GM23248 (cell line): ENCODE results near the gene TTC21B.

Source experiments
- EZH2 ChIP-seq: fragments of 200-600 bp; sonication (generic); IDR thresholded peaks from 2 replicates; pipeline ENCODE4 v1.6.1; 2018; ENCODE audit warnings: antibody characterized with exemption, mild to moderate bottlenecking; ENCODE audit not compliant: insufficient read depth, poor library complexity, severe bottlenecking
- EZH2phosphoT487 ChIP-seq: fragments of 200-600 bp; sonication (generic); IDR thresholded peaks from 2 replicates; pipeline ENCODE4 v1.6.1; 2018; ENCODE audit warnings: antibody characterized with exemption, moderate library complexity, mild to moderate bottlenecking, low read depth; ENCODE audit not compliant: insufficient read depth

GRCh38 chr2:165927353-165927752 lies 26.2 kb downstream of the TTC21B start:
- no peak for TF ChIP-seq EZH2phosphoT487
- no peak for TF ChIP-seq EZH2
